Measurements from ENCODE around the gene HNRNPK.

- no peak for TF ChIP-seq CTCF (IDR thresholded peaks at IDR 0.05)
- no peak for TF ChIP-seq POLR2A (IDR thresholded peaks at IDR 0.05)
Observed at GRCh38 chr9:83940590-83941303, 39.3 kb downstream of the HNRNPK start.
